Brain microvascular endothelial cell (primary cell): ENCODE data around the gene SMAD5.

ENCODE experiments used
- DNase-seq: peaks from one replicate; pipeline ENCODE4 v3.0.0-alpha.2; 2020
- H3K27ac ChIP-seq: fragments of 250-450 bp; sonication (Bioruptor Pico); 2 replicates; pipeline ENCODE4 v1.5.1; 2020; ENCODE audit warnings: mild to moderate bottlenecking, moderate library complexity
- H3K27me3 ChIP-seq: fragments of 250-450 bp; sonication (Bioruptor Pico); replicated peaks from 2 replicates; pipeline ENCODE4 v1.5.1; 2020; ENCODE audit warnings: mild to moderate bottlenecking
- H3K36me3 ChIP-seq: fragments of 250-450 bp; sonication (Bioruptor Pico); replicated peaks from 2 replicates; pipeline ENCODE4 v1.5.1; 2020; ENCODE audit warnings: mild to moderate bottlenecking
- H3K4me3 ChIP-seq: 2 replicates; pipeline ENCODE4 v1.5.1; 2011; ENCODE audit warnings: low read depth, mild to moderate bottlenecking, control low read depth, low read length, moderate library complexity
- CTCF ChIP-seq: IDR thresholded peaks from 2 replicates; pipeline ENCODE4 v1.5.1; 2011; ENCODE audit warnings: low read depth, mild to moderate bottlenecking, moderate library complexity, low read length, control low read depth, inconsistent platforms; ENCODE audit errors: missing control alignments
- in situ Hi-C: cut with HindIII; loops from 2 replicates; pipeline ENCODE4 v1.10.0; 2017; ENCODE audit warnings: low sequenced_read_pairs, low pct_ligation_motif_present

SMAD5 gene

GRCh38 chr5:136221340-136221739 is 88.7 kb downstream of the SMAD5 start:
- in situ Hi-C loops, result no loop called here
- Histone ChIP-seq H3K4me3 (no peak overlapping the region), H3K27me3 (no peaks in the 10 kb centered on the region), H3K36me3 (no peaks in the 10 kb centered on the region), H3K27ac (no peak overlapping the region)
- TF ChIP-seq CTCF, result no peak
- no peak for DNase-seq

GRCh38 chr5:136222580-136223235 is 90.1 kb downstream of the SMAD5 start:
- Histone ChIP-seq H3K27me3 (no peaks in the 10 kb centered on the region), H3K4me3 (no peak overlapping the region), H3K27ac (no peak overlapping the region), H3K36me3 (no peaks in the 10 kb centered on the region)
- DNase-seq, result no peak
- in situ Hi-C loops, result no loop called here
- TF ChIP-seq CTCF, result no peak

GRCh38 chr5:136225796-136226195 is 93.2 kb downstream of the SMAD5 start:
- in situ Hi-C loops, result no loop called here
- Histone ChIP-seq H3K36me3 (no peaks in the 10 kb centered on the region), H3K27me3 (no peaks in the 10 kb centered on the region), H3K4me3 (no peak overlapping the region), H3K27ac (no peak overlapping the region)
- DNase-seq, result no peak
- no peak for TF ChIP-seq CTCF

GRCh38 chr5:136226401-136226800 is 93.8 kb downstream of the SMAD5 start:
- Histone ChIP-seq H3K27ac (no peak overlapping the region), H3K4me3 (no peak overlapping the region), H3K27me3 (no peaks in the 10 kb centered on the region), H3K36me3 (no peaks in the 10 kb centered on the region)
- TF ChIP-seq CTCF, result no peak
- no peak for DNase-seq
- in situ Hi-C loops, result no loop called here

- H3K4me3 ChIP-seq, result no peak overlapping the region
- no peak overlapping the region for H3K27ac ChIP-seq
- no peak for TF ChIP-seq CTCF
- no peaks in the 10 kb centered on the region for H3K27me3 ChIP-seq
- H3K36me3 ChIP-seq, result no peaks in the 10 kb centered on the region
- DNase-seq, result no peak
- in situ Hi-C loops, result no loop called here
These were observed 95.6 kb downstream of the SMAD5 start for GRCh38 chr5:136228136-136228757.

- Histone ChIP-seq H3K27ac (no peak overlapping the region), H3K4me3 (no peak overlapping the region), H3K36me3 (no peaks in the 10 kb centered on the region), H3K27me3 (no peaks in the 10 kb centered on the region)
- no peak for DNase-seq
- TF ChIP-seq CTCF, result no peak
- in situ Hi-C loops, result no loop called here
These were observed 97.5 kb downstream of the SMAD5 start for GRCh38 chr5:136230176-136230575.
